Panc1 (cell line): Measurements from ENCODE around the gene CHRNA1. TPM values are rescaled to one million over a fixed set of nuclear protein-coding genes. Genes with fewer than 3 reads are reported as not detected.

Source experiments
- ATAC-seq: fragments of 200-7000 bp; cut with Tn5 transposase; 2 replicates; pipeline ENCODE4 v1.9.1; 2020; ENCODE audit warnings: mild to moderate bottlenecking, moderate library complexity
- BruUV-seq: library from RNA; stranded (reverse); fragments of 400-500 nt; replicated peaks from 2 replicates; lab custom pipeline; 2021; lab: Mats Ljungman, UMichigan
- CTCF ChIA-PET: fragments of 300-600 bp; sonication (Branson Sonifier 250); formaldehyde crosslinking; loops from one replicate; lab custom pipeline; 2022; ENCODE audit warnings: antibody characterized with exemption; lab: Charles Lee
- POLR2A ChIA-PET: fragments of 300-600 bp; sonication (Branson Sonifier 250); formaldehyde crosslinking; loops from one replicate; lab custom pipeline; 2022; ENCODE audit warnings: antibody characterized with exemption; lab: Charles Lee
- DNase-seq: peaks from one replicate; pipeline ENCODE4 v3.0.0-alpha.2; 2010; ENCODE audit warnings: low read depth, low spot score
- H3K27ac ChIP-seq: 2 replicates; pipeline ENCODE4 v1.5.1; 2011; ENCODE audit warnings: mild to moderate bottlenecking, low read length, inconsistent platforms
- H3K27me3 ChIP-seq: fragments of 200-500 bp; sonication (Bioruptor generic); 2 replicates; pipeline ENCODE4 v1.6.0; 2014; ENCODE audit warnings: low read length, inconsistent platforms; ENCODE audit not compliant: control insufficient read depth, insufficient read depth
- H3K36me3 ChIP-seq: fragments of 200-500 bp; sonication (Bioruptor generic); 2 replicates; pipeline ENCODE4 v1.5.1; 2014; ENCODE audit warnings: inconsistent platforms, mild to moderate bottlenecking, low read length, moderate library complexity; ENCODE audit not compliant: control insufficient read depth, insufficient read depth
- H3K4me1 ChIP-seq: 2 replicates; pipeline ENCODE4 v1.5.1; 2011; ENCODE audit warnings: inconsistent platforms, mild to moderate bottlenecking, low read length, moderate library complexity; ENCODE audit not compliant: control insufficient read depth, insufficient read depth
- H3K4me3 ChIP-seq, 2 experiments: 2 replicates each; pipeline ENCODE4 v1.5.1; 2011 to 2012; ENCODE audit warnings: low read depth in 2 of 2, low read length in 2 of 2, mild to moderate bottlenecking in 2 of 2, inconsistent platforms in 1 of 2, moderate library complexity in 1 of 2
- H3K9me3 ChIP-seq: fragments of 200-500 bp; sonication (Bioruptor generic); 2 replicates; pipeline ENCODE4 v1.5.1; 2014; ENCODE audit warnings: low read depth, mild to moderate bottlenecking, inconsistent platforms, low read length, moderate library complexity; ENCODE audit not compliant: control insufficient read depth, insufficient read depth
- POLR2AphosphoS5 ChIP-seq: IDR thresholded peaks from 2 replicates; pipeline ENCODE4 v1.6.1; 2012; ENCODE audit warnings: mild to moderate bottlenecking, low read depth, low read length, moderate library complexity
- SIN3A ChIP-seq: IDR thresholded peaks from 2 replicates; pipeline ENCODE4 v1.6.1; 2012; ENCODE audit warnings: low read depth, mild to moderate bottlenecking, low read length, moderate library complexity, borderline replicate concordance; ENCODE audit not compliant: insufficient read depth
- TCF7L2 ChIP-seq: IDR thresholded peaks from 2 replicates; pipeline ENCODE4 v1.6.1; 2011; ENCODE audit warnings: mild to moderate bottlenecking, low read depth, low read length, inconsistent platforms
- in situ Hi-C: cut with HindIII; loops from 2 replicates; pipeline ENCODE4 v1.10.0; 2016; ENCODE audit warnings: low sequenced_read_pairs, low pct_unique_long_range_greater_than_20kb
- intact Hi-C: fragments of 100-400 bp; cut with micrococcal nuclease; formaldehyde crosslinking; loops from one replicate; pipeline ENCODE4 v1.10.0; 2022; ENCODE audit not compliant: unreplicated experiment
- total RNA-seq: library from RNA; stranded (reverse); gene quantifications from one replicate; pipeline ENCODE4 v1.2.1, GENCODE V29; 2021; ENCODE audit not compliant: unreplicated experiment
- TF ChIP-seq, protein P1 (sequence below), 2 experiments: IDR thresholded peaks; 2 replicates each; pipeline ENCODE4 v1.6.1; 2011 to 2012; ENCODE audit warnings: low read depth in 2 of 2, control low read depth in 1 of 2, low read length in 1 of 2, mild to moderate bottlenecking in 1 of 2, moderate library complexity in 1 of 2; ENCODE audit not compliant: insufficient read depth in 1 of 2
- TF ChIP-seq, protein P2 (sequence below): fragments of 450-650 bp; IDR thresholded peaks from 2 replicates; pipeline ENCODE4 v1.5.1; 2017; ENCODE audit warnings: mild to moderate bottlenecking

CHRNA1 gene
- total RNA-seq, 1 experiment from 2014 or later, result not detected

DNA sequence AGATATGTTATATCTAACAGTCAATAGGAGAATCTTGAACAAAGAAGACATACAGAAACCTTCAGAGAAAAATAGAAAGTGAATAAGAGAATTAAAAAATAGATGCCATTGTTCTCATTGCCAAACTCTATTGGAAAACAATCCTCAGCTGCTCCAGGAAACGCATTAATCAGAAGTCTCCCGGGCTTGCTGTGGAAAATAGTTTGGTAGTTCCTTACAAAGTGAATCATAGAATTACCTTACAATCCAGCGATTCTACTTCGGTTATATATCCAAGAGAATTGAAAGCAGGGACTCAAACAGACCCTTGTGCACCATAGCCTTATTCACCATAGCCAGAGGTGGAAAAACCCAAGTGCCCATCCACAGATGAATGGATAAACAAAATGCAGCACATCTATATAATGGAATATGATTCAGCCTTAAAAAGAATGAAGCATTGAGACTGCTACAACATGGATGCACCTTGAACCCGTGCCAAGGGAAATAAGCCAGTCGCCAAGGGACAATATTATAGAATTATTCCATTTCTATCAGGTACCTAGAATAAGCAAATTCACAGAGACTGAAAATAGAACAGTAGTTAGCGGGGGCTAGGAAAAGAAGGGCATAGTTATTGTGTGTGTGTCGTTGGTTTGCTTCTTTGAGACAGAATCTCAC lies 21.9 kb upstream of the CHRNA1 start:
- Histone ChIP-seq H3K27me3 (no peaks in the 10 kb centered on the region), H3K36me3 (no peaks in the 10 kb centered on the region), H3K4me1 (no peaks in the 10 kb centered on the region), H3K9me3 (no peaks in the 10 kb centered on the region), H3K27ac (no peak overlapping the region), H3K4me3 (no peak overlapping the region)
- in situ Hi-C loops, result loop anchor here (25.0 kb wide), 1 partner anchor 176 kb away; no protein-coding TSS in a partner anchor
- TF ChIP-seq, protein P1, sequence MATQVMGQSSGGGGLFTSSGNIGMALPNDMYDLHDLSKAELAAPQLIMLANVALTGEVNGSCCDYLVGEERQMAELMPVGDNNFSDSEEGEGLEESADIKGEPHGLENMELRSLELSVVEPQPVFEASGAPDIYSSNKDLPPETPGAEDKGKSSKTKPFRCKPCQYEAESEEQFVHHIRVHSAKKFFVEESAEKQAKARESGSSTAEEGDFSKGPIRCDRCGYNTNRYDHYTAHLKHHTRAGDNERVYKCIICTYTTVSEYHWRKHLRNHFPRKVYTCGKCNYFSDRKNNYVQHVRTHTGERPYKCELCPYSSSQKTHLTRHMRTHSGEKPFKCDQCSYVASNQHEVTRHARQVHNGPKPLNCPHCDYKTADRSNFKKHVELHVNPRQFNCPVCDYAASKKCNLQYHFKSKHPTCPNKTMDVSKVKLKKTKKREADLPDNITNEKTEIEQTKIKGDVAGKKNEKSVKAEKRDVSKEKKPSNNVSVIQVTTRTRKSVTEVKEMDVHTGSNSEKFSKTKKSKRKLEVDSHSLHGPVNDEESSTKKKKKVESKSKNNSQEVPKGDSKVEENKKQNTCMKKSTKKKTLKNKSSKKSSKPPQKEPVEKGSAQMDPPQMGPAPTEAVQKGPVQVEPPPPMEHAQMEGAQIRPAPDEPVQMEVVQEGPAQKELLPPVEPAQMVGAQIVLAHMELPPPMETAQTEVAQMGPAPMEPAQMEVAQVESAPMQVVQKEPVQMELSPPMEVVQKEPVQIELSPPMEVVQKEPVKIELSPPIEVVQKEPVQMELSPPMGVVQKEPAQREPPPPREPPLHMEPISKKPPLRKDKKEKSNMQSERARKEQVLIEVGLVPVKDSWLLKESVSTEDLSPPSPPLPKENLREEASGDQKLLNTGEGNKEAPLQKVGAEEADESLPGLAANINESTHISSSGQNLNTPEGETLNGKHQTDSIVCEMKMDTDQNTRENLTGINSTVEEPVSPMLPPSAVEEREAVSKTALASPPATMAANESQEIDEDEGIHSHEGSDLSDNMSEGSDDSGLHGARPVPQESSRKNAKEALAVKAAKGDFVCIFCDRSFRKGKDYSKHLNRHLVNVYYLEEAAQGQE (IDR thresholded peaks at IDR 0.05; ENCODE audit: insufficient read depth in 1 of 2, low read depth in 2 of 2, low read length in 1 of 2), result no peak
- TF ChIP-seq POLR2AphosphoS5 (no peak), TCF7L2 (no peak), SIN3A (no peak)
- TF ChIP-seq, protein P2, sequence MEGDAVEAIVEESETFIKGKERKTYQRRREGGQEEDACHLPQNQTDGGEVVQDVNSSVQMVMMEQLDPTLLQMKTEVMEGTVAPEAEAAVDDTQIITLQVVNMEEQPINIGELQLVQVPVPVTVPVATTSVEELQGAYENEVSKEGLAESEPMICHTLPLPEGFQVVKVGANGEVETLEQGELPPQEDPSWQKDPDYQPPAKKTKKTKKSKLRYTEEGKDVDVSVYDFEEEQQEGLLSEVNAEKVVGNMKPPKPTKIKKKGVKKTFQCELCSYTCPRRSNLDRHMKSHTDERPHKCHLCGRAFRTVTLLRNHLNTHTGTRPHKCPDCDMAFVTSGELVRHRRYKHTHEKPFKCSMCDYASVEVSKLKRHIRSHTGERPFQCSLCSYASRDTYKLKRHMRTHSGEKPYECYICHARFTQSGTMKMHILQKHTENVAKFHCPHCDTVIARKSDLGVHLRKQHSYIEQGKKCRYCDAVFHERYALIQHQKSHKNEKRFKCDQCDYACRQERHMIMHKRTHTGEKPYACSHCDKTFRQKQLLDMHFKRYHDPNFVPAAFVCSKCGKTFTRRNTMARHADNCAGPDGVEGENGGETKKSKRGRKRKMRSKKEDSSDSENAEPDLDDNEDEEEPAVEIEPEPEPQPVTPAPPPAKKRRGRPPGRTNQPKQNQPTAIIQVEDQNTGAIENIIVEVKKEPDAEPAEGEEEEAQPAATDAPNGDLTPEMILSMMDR, result no peak
- intact Hi-C loops, result no loop called here
- POLR2A ChIA-PET, result interaction anchor here (0.6 kb wide), 1 partner anchor 10 kb away, joined by 4 read pairs; no protein-coding TSS in a partner anchor
- DNase-seq (no peak), ATAC-seq (no peak)
- CTCF ChIA-PET, result no interaction called here
- BruUV-seq, result no TSS peak

DNA sequence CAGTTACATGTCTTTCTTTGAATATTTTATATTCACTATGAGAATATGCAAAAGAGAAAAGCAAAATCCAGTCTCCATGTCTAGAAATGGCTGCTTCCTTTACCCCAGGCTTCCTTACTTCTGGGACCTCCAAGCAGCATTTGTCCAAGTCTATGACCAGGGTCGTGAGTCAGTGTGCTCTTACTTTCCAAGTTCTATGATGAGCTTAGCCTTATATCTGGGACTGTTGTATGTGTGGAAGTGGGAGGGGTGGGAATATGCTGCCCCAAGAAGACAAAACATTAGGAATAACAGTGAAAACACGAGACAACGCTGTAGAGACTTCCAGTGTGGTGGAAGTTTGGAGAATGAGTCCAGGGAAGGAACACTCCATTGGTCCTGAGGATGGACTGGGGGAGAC lies 21.2 kb upstream of the CHRNA1 start:
- ChIA-PET POLR2A (no interaction called here), CTCF (no interaction called here)
- H3K36me3 ChIP-seq, result no peaks in the 10 kb centered on the region
- H3K4me1 ChIP-seq, result no peaks in the 10 kb centered on the region
- DNase-seq (no peak), ATAC-seq (no peak)
- in situ Hi-C loops, result loop anchor here (25.0 kb wide), 1 partner anchor 177 kb away; no protein-coding TSS in a partner anchor
- no peak for TF ChIP-seq POLR2AphosphoS5
- no peak for TF ChIP-seq SIN3A
- no peak for TF ChIP-seq TCF7L2
- no TSS peak for BruUV-seq
- H3K27ac ChIP-seq, result no peak overlapping the region
- H3K9me3 ChIP-seq, result no peaks in the 10 kb centered on the region
- intact Hi-C loops, result no loop called here
- H3K27me3 ChIP-seq, result no peaks in the 10 kb centered on the region
- H3K4me3 ChIP-seq, result no peak overlapping the region

DNA sequence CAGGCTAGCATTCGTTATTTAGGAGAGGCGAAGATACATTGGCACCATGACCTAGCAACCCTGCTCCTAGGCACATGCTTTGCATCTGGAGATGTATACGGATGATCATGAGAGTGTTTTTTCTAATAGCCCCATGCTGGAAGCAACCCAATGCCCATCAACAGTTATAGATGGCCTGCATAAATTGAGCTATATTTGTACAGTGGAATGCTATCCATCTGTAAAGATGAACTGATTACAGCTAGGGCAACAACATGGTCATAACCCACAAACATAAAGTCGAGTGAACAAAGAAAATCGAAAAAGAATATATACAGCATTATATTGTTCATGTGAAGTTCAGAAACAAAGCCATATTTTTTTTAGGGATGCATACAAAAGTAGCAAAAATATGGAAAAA lies 20.6 kb upstream of the CHRNA1 start:
- in situ Hi-C loops (loop anchor here (25.0 kb wide), 1 partner anchor 177 kb away; no protein-coding TSS in a partner anchor), intact Hi-C loops (no loop called here)
- CTCF ChIA-PET, result no interaction called here
- POLR2A ChIA-PET, result no interaction called here
- TF ChIP-seq SIN3A, result no peak
- TF ChIP-seq POLR2AphosphoS5, result no peak
- TF ChIP-seq TCF7L2, result no peak
- TF ChIP-seq, protein P2, result no peak
- Histone ChIP-seq H3K4me1 (no peaks in the 10 kb centered on the region), H3K27ac (no peak overlapping the region), H3K4me3 (no peak overlapping the region), H3K27me3 (no peaks in the 10 kb centered on the region), H3K9me3 (no peaks in the 10 kb centered on the region), H3K36me3 (no peaks in the 10 kb centered on the region)
- no peak for DNase-seq
- no TSS peak for BruUV-seq
- ATAC-seq, result no peak
